ENCODE data around the gene VPS37B.

VPS37B gene

DNA sequence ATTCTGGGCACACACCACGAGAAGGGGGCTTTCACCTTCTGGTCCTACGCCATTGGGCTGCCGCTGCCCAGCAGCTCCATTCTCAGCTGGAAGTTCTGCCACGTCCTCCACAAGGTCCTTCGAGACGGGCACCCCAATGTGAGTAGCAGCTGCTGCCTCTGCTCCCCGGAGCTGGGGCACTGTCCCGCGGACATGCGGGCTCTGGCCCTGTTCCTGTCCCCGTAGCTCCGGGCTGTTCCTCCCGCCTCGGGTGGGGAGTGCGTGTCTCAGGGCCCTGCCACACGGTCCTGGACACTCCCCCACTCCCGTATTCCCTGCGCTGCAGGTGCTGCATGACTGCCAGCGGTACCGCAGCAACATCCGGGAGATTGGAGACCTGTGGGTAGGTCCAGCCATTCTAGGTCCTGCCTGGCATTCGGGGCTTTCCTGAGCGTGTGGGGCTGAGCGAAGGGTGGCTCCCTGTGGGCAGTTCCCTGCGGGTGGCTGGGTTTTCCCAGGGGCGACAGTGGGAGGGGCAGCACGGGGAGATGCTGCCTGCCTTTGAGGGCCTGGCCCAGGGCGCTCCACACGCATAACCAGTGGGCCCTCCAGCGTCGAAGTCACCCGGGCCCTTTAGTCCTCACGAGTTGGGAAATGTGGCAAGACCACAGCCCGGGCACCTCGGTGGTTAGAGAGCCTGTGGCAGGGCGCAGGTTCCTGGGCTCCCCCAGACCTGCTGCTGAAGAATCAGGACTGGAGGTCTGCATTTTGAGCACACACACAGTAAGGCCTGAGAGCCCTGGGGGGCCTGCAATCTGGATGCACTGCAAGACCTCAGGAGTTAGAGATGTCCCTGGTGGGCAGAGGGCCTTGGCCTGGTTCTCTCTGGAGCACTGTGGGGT, 47.2 kb downstream of the VPS37B start:
- no peak overlapping the region for H3K4me3 ChIP-seq (ENCODE audit: low read depth, low read length)
- TF ChIP-seq, protein P1, sequence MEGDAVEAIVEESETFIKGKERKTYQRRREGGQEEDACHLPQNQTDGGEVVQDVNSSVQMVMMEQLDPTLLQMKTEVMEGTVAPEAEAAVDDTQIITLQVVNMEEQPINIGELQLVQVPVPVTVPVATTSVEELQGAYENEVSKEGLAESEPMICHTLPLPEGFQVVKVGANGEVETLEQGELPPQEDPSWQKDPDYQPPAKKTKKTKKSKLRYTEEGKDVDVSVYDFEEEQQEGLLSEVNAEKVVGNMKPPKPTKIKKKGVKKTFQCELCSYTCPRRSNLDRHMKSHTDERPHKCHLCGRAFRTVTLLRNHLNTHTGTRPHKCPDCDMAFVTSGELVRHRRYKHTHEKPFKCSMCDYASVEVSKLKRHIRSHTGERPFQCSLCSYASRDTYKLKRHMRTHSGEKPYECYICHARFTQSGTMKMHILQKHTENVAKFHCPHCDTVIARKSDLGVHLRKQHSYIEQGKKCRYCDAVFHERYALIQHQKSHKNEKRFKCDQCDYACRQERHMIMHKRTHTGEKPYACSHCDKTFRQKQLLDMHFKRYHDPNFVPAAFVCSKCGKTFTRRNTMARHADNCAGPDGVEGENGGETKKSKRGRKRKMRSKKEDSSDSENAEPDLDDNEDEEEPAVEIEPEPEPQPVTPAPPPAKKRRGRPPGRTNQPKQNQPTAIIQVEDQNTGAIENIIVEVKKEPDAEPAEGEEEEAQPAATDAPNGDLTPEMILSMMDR (IDR thresholded peaks at IDR 0.05; ENCODE audit: control insufficient read depth, extremely low read depth, insufficient read depth) = no peak
- DNase-seq (ENCODE audit: low read depth) = no peak

DNA sequence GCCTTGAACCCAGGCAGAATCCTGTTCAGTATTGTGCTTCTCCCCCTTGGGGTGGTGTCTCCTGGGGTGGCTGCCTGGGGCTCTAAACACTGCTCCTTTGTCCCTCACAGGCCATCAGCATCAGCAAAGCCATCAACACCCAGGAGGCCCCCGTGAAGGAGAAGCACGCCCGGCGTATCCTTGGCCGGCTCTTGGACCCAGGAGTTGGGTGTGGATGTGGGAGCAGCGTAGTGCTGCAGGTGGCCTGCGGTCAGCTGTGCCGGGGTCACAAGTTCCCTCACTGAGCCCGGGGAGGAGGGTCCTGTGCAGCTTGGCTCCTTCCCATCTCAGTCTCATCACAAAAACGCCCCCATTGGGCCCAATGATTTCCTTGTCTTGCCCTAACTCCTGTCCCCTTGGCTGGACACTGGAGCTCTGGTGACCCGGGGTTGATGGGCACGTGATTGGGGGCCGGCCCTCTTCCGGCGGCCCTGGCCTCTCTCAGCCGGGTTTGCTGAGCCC, 48.0 kb downstream of the VPS37B start:
- DNase-seq (ENCODE audit: low read depth) = no peak
- H3K4me3 ChIP-seq (ENCODE audit: low read depth, low read length) = no peak overlapping the region
- TF ChIP-seq, protein P1 (IDR thresholded peaks at IDR 0.05; ENCODE audit: control insufficient read depth, extremely low read depth, insufficient read depth) = no peak

DNA sequence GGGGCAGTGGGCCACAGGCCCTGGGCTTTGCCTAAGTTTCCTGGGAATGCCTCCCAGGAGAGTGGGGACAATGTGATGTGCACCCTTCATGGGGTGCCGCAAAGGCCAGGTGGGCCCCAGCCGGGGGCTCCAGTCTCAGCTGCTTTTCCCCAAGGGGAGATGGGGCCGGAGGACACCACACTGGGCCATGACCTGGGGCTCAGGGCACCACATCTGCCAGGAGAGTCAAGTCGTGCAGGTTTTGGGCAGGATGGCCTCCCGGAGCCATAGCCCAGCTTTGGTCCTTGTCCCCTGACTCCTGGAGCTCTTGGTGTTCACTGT, 48.4 kb downstream of the VPS37B start:
- DNase-seq (ENCODE audit: low read depth) = no peak
- TF ChIP-seq, protein P1 (IDR thresholded peaks at IDR 0.05; ENCODE audit: control insufficient read depth, extremely low read depth, insufficient read depth) = no peak
- H3K4me3 ChIP-seq (ENCODE audit: low read depth, low read length) = no peak overlapping the region

DNA sequence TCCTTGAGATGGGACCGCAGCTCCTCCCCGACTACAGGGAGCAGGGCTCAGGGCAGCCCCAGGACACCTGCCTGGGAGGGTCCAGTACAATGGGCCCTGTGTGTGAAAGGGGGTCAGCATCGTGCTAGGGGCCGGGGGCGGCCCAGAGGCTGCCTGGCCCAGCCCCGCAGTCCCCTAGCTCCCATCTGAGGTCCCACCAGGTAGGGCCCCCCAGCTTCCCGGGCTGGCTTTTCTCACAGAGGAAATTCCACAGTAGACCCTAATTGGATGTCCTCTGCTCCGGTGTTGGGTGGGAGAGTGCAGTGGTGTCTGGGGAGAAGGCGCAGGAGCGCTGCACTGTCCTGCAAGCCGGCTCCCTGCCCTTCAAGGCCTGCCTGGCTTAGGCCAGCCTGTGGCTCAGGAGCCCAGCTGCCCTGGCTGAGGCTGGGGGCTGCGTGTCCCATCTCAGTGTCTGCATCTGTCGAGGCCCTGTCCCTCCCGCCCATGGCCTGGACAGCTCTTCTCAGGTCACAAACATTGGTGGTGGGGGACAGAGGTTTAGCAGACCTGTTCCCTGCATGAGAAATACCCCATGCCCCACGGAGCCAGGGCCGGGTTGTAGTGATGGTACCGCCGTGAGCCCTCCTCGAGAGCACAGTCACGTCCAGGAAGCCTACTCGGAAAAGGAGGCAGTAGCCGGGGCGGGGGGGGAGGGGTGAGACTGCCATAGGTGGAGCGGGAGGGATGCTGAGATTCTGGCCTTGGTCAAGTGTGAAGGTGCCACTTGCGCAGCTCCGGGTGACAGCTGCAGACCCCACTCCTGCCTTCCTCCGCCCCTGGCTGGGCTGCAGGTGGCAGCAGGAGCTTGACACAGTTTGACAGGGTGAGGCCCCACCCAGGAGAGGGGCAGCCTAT, 49.1 kb downstream of the VPS37B start:
- H3K4me3 ChIP-seq (ENCODE audit: low read depth, low read length) = no peak overlapping the region
- no peak for DNase-seq (ENCODE audit: low read depth)
- TF ChIP-seq, protein P1 (IDR thresholded peaks at IDR 0.05; ENCODE audit: control insufficient read depth, extremely low read depth, insufficient read depth) = no peak

DNA sequence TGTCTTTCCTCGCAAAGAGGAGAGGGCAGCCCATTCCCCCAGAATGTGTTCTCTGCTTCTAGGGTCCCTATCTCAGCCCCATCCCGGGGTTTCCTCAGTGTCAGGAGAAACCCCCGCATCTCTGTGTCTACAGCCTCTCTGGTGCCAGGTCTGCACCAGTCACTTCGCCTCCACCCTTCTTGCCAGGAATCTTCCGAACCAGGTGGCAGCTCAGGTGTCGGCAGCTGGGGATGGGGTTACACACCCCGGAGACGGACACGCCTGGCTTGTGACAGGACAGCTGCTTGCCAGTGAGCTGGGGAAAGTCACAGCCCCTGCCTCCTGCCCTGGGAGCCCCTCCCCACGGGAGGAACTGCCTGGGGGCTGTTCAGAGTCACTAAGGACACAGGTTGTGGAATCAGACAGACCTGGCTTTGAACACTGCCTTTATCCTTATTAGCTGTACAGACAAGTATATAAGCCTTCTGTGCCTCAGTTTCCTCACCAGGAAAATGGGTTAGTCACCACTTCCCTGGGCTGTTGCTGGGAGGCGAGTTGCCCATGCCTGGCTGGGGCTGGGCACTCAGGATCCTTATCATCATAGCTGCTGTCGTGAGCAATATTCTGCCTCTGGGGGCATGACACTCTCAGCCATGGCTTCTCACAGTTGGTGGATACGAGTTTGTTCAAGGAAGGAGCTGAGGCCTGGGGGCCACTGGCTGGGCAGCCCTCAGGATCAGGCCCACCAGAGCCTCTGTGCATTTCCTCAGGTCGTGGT, 49.9 kb downstream of the VPS37B start:
- TF ChIP-seq, protein P1 (IDR thresholded peaks at IDR 0.05; ENCODE audit: control insufficient read depth, extremely low read depth, insufficient read depth) = no peak
- no peak overlapping the region for H3K4me3 ChIP-seq (ENCODE audit: low read depth, low read length)
- DNase-seq (ENCODE audit: low read depth) = no peak

DNA sequence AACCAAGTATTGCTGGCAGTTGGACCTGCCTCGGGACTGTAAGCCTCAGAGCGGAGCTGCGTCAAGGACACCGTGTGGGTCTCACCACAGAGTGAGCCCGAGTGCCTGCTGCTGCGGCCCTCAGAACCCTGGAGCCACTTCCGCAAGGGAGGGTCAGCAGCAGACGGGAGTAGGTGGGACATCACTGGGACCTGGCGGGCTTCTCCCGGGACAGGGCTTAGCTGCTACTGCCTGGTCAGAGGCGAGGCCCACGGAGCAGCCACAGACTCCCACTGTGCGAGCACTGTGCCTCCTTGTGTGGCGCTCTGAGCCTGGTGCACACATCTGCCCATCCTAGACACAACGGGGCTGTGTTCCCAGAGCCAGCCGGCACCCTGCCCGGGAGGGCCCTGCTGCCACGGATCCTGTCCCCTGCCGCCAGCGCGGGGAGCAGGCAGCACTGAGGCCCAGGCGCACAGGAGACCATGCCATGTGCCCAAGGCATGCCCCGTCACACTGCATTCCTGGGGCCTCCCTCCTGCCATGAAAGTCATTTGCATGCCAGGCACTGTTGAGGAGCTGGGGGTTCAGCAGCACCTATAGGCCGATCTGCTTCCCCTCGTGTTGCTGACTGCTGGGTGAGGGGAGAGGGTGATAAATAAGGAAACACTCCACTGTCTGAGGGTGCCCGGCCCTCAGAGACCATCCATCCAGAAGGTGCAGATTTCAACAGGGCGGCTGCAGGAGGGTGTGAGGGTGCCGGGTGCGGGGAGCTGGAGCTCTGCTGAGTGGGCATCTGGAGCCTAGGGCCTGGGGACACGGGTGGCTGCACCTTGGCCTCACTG, 50.7 kb downstream of the VPS37B start:
- DNase-seq (ENCODE audit: low read depth) = no peak
- no peak overlapping the region for H3K4me3 ChIP-seq (ENCODE audit: low read depth, low read length)
- TF ChIP-seq, protein P1 (IDR thresholded peaks at IDR 0.05; ENCODE audit: control insufficient read depth, extremely low read depth, insufficient read depth) = no peak

Measured in LNCaP clone FGC (cell line).